ENCODE data around the gene S100A11. TPM values are rescaled to one million over a fixed set of nuclear protein-coding genes. Genes with fewer than 3 reads are reported as not detected.

S100A11 gene
- total and polyA plus RNA-seq, 9 of the 15 experiments (the other 6 are each of a cell fraction or from before 2014, with no cell fraction given) = 131 to 808 (median 235) TPM

GRCh38 chr1:152034654-152035538, 1.9 kb downstream of the S100A11 start (continued):
- TF ChIP-seq, protein P1, sequence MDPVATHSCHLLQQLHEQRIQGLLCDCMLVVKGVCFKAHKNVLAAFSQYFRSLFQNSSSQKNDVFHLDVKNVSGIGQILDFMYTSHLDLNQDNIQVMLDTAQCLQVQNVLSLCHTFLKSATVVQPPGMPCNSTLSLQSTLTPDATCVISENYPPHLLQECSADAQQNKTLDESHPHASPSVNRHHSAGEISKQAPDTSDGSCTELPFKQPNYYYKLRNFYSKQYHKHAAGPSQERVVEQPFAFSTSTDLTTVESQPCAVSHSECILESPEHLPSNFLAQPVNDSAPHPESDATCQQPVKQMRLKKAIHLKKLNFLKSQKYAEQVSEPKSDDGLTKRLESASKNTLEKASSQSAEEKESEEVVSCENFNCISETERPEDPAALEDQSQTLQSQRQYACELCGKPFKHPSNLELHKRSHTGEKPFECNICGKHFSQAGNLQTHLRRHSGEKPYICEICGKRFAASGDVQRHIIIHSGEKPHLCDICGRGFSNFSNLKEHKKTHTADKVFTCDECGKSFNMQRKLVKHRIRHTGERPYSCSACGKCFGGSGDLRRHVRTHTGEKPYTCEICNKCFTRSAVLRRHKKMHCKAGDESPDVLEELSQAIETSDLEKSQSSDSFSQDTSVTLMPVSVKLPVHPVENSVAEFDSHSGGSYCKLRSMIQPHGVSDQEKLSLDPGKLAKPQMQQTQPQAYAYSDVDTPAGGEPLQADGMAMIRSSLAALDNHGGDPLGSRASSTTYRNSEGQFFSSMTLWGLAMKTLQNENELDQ (CRISPR knock-in tag; IDR thresholded peaks at IDR 0.05; ENCODE audit: borderline replicate concordance) = no peak
- 0 out of 2 replicates have a peak, but pooled peaks have one; percentile 44 for TF ChIP-seq POLR2AphosphoS2 (IDR thresholded peaks at IDR 0.05; ENCODE audit: low read length)
- no peak for TF ChIP-seq BRCA1 (IDR thresholded peaks at IDR 0.05)
- TF ChIP-seq BRCA1 (CRISPR knock-in tag; IDR thresholded peaks at IDR 0.05) = no peak
- no peak for TF ChIP-seq PRPF4 (IDR thresholded peaks at IDR 0.05; ENCODE audit: insufficient read depth, low read depth, low read length, poor library complexity, severe bottlenecking)
- no peak for TF ChIP-seq THAP7 (CRISPR knock-in tag; IDR thresholded peaks at IDR 0.05)
- TF ChIP-seq, protein P2, sequence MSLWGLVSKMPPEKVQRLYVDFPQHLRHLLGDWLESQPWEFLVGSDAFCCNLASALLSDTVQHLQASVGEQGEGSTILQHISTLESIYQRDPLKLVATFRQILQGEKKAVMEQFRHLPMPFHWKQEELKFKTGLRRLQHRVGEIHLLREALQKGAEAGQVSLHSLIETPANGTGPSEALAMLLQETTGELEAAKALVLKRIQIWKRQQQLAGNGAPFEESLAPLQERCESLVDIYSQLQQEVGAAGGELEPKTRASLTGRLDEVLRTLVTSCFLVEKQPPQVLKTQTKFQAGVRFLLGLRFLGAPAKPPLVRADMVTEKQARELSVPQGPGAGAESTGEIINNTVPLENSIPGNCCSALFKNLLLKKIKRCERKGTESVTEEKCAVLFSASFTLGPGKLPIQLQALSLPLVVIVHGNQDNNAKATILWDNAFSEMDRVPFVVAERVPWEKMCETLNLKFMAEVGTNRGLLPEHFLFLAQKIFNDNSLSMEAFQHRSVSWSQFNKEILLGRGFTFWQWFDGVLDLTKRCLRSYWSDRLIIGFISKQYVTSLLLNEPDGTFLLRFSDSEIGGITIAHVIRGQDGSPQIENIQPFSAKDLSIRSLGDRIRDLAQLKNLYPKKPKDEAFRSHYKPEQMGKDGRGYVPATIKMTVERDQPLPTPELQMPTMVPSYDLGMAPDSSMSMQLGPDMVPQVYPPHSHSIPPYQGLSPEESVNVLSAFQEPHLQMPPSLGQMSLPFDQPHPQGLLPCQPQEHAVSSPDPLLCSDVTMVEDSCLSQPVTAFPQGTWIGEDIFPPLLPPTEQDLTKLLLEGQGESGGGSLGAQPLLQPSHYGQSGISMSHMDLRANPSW (CRISPR knock-in tag; IDR thresholded peaks at IDR 0.05) = no peak
- peak; percentile 45; the same call in 1 of the 2 replicates for TF ChIP-seq MEF2D (tag; conservative IDR thresholded peaks at IDR 0.05; ENCODE audit: low read depth)
- TF ChIP-seq KAT7 (CRISPR knock-in tag; IDR thresholded peaks at IDR 0.05; ENCODE audit: borderline replicate concordance) = no peak; the same call in 1 of the 2 replicates
- TF ChIP-seq BMI1 (IDR thresholded peaks at IDR 0.05; ENCODE audit: low read length) = no peak
- TF ChIP-seq, protein P3, sequence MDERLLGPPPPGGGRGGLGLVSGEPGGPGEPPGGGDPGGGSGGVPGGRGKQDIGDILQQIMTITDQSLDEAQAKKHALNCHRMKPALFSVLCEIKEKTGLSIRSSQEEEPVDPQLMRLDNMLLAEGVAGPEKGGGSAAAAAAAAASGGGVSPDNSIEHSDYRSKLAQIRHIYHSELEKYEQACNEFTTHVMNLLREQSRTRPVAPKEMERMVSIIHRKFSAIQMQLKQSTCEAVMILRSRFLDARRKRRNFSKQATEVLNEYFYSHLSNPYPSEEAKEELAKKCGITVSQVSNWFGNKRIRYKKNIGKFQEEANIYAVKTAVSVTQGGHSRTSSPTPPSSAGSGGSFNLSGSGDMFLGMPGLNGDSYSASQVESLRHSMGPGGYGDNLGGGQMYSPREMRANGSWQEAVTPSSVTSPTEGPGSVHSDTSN (CRISPR knock-in tag; IDR thresholded peaks at IDR 0.05; ENCODE audit: low read depth) = peak; percentile 39; the same call in 1 of the 2 replicates
- TF ChIP-seq, protein P3 (tag; conservative IDR thresholded peaks at IDR 0.05; ENCODE audit: low read depth) = peak; percentile 94
- TF ChIP-seq PKNOX1 (IDR thresholded peaks at IDR 0.05) = peak; percentile 97
- no peak; the same call in 1 of the 2 replicates for TF ChIP-seq TCF7 (IDR thresholded peaks at IDR 0.05; ENCODE audit: borderline replicate concordance)
- no peak for TF ChIP-seq PHTF2 (CRISPR knock-in tag; IDR thresholded peaks at IDR 0.05)
- no peak for TF ChIP-seq KLF6 (CRISPR knock-in tag; IDR thresholded peaks at IDR 0.05; ENCODE audit: borderline replicate concordance)
